Iris pigment epithelial cell (primary cell): Measurements from ENCODE around the gene GATA1.
"Not testable (repeated sequence)": the region's sequence is repeated elsewhere in the genome, so short reads cannot be mapped to it uniquely, and the experiment has no call there.

Experiments
- DNase-seq: peaks from one replicate; pipeline ENCODE4 v3.0.0-alpha.2; 2011; ENCODE audit warnings: low read depth

GATA1 gene

DNA sequence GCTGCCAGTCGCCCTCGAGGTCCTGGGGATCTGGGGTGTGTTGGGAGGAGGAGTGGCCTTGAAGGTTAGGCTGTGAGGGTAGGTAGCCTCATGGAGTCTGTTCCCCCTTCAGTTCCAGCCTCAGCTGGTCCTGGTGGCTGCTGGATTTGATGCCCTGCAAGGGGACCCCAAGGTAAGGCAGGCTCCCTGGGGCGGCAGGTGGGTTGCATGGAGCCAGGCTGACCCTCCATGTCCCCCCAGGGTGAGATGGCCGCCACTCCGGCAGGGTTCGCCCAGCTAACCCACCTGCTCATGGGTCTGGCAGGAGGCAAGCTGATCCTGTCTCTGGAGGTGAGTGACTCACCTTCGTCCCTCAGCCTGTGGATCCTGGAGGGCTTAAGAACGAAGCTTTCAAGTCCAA is 28.3 kb downstream of the GATA1 start:
- DNase-seq, result no peak

DNA sequence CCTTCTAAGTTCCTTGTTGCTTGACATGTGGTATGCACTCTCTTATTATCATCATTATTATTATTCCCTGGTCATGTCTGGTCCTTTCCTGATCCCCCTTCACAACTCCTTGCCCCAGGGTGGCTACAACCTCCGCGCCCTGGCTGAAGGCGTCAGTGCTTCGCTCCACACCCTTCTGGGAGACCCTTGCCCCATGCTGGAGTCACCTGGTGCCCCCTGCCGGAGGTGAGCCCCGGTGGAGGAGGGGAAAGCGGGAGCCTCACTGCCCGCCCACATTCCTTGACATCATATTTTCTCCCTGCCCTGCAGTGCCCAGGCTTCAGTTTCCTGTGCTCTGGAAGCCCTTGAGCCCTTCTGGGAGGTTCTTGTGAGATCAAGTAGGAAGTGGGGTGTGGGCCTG is 28.9 kb downstream of the GATA1 start:
- no peak for DNase-seq

DNA sequence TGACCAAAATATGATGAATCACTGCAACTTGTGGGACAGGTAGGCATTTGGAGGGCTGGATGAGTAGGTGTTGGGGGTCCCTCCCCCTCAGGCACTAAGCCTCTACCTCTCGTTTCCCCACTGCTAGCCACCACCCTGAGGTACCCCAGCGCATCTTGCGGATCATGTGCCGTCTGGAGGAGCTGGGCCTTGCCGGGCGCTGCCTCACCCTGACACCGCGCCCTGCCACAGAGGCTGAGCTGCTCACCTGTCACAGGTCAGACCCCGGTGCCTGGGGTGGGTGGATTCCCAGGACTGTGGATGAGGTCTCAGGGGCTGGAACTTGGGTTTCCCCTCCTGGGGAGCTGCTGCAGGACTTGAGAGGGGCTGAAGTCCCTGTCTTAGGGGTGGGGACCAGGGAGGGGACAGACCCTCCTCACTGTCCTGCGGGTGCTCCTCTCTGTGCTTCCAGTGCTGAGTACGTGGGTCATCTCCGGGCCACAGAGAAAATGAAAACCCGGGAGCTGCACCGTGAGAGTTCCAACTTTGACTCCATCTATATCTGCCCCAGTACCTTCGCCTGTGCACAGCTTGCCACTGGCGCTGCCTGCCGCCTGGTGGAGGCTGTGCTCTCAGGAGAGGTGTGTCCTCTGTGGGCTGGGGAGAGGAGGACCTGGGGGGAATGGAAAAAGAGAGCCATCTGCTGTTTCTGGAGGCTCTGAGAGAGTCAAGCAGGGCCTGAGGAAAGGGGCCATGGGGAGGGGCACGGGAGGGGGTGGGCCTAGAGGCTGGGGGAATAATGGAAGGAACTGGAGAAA is 29.8 kb downstream of the GATA1 start:
- no peak for DNase-seq

DNA sequence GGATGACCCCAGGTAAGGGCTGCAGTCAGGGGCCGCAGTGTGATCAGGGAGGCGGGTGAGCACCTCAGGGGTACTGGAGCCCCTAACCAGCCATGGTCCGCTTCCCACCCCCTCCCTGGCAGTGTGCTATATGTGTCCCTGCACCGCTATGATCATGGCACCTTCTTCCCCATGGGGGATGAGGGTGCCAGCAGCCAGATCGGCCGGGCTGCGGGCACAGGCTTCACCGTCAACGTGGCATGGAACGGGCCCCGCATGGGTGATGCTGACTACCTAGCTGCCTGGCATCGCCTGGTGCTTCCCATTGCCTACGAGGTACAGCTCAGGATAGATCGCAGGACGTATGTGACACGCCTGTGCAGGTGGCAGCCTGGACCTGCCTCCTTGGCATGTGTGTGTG is 31.7 kb downstream of the GATA1 start:
- DNase-seq, result no peak

DNA sequence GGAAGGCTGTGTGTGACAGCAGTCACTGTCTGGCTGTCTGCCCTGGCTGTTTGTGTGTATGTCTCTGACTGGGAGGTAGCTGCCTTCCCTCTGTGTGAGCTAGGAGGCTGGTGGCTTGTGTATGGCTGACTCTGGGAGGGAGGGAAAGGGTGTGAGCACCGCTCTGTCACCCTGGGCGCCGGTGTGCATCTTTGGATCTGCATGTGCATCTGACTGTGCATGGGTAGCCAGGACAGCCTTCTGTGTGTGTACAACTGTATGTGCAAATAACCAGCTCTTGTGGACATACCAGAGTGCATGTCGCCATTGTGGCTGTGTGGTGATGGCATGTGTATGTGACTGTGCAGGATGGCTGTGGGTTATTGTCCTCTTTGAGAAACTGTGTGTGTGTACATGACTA is 32.5 kb downstream of the GATA1 start:
- DNase-seq, result no peak

DNA sequence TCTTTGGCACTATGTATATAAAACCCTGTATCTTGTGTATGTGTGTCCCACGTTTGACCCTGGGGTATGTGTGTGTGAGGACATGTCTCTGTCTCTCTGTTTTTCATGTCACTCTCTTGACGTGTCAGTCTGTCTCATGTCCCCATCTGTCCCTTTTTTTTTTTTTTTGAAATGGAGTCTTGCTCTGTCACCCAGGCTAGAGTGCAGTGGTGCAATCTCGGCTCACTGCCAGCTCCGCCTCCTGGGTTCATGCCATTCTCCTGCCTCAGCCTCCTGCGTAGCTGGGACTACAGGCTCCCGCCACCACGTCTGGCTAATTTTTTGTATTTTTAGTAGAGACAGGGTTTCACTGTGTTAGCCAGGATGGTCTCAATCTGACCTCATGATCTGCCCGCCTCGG is 33.0 kb downstream of the GATA1 start:
- not testable (repeated sequence) for DNase-seq

DNA sequence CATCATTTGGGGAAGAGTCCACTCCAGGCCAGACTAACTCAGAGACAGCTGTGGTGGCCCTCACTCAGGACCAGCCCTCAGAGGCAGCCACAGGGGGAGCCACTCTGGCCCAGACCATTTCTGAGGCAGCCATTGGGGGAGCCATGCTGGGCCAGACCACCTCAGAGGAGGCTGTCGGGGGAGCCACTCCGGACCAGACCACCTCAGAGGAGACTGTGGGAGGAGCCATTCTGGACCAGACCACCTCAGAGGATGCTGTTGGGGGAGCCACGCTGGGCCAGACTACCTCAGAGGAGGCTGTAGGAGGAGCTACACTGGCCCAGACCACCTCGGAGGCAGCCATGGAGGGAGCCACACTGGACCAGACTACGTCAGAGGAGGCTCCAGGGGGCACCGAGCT is 36.7 kb downstream of the GATA1 start:
- DNase-seq, result no peak

DNA sequence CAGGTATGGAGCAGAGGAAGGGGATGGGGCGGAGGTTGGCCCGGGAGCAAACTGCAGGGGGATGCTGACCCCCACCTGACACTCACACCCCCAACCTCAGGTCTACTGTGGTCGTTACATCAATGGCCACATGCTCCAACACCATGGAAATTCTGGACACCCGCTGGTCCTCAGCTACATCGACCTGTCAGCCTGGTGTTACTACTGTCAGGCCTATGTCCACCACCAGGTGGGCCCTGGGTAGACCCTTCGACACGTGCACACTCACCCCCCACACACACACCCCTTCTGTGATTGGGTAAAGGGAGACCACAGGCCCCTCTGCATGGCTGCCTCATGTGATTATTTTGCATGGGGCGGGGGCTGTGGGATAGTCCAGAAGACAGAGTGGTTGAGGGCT is 37.7 kb downstream of the GATA1 start:
- no peak for DNase-seq

DNA sequence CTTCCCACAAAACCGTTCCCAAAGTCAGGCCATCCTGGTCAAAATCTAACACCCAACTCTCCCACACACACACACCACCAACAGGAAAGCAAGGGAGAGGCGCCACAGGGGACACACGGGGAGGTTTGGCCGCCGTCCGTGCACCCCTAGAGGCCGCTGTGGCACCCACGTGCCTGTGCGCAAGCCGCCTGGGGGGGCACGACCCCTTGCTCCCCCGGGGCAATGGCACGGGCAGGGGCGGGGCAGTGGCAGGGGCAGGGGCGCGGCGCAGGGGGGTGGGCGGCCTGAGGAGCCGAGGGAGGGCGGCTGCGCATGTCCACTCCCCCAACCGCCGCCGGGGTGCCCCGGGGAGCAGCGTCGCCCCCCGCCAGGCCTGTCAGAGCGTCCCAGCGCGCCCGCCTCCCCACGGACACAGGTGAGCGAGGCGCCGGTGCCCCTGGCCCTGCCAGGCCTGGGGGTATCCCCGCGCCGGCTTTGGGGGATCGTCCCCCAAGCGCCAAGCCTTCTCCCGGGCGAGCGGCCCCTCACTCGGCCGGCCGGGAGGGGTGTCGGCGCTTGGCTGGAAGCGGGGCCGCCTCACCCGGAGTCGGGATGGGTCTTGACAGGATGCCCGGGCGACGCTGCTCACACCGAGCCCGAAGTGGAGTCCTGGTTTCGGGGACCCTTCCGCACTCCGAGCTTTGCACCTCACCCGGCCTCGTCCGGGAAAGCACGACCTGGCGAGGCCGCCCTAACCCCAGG is 39.9 kb downstream of the GATA1 start, which contains the start of gene ERAS:
Gene ERAS, plus strand, starts transcription at position 379 of the 741 bp plus-strand sequence. CDS start 2,611 bp downstream, outside the sequence.
- no peak for DNase-seq

DNA sequence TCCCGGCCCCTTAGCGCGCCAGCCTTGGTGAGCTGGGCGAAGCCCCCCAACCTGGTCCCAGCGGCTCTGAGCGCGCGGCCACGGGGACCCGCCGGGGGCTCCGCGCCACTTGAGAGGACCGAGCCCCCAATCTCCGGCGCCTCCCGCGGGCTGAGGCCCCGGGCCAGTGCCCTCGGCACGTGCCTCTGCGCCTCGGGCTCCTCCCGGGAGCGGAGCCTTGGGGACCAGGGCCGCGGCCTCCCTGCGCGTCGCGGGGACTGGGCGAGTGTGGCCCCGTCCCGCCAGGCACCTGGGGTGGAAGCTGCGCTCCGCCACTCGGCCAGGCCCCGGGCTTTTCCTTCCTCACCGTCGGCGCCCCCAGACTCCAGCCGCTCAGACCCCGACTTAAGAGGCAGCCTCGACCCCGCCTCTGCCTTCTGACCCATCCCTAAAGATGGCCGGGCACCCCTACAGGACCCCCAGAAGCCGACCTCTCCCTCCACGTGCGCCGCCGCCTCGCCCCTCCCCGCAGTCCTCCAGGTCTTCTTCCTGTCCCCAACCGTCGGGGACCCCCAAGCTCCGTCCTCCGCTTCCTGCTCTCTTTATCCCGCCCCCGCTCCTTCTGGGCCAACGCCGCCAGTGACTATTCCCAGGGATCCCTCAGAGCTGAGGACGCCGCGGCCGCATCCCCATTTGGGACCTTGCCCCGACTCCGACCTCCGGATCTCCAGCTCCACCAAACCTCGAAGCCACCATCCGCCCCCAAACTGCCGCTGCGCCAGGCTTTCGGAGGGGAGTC is 40.7 kb downstream of the GATA1 start:
- no peak for DNase-seq

DNA sequence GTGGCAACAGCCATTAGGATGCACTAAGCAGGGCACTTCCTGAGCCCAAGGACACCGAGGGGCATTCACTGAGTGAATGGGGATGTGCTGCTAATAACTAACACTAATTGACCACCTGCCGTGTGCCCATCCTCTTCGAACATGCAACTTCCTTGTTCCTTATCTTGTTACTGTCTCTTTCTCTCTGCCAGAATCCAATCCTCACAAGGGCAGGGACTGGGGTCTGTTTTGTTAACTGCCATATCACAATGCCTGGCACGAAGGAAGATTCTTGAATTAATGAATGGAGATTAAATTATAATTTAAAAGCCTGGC is 41.2 kb downstream of the GATA1 start:
- DNase-seq, result no peak

DNA sequence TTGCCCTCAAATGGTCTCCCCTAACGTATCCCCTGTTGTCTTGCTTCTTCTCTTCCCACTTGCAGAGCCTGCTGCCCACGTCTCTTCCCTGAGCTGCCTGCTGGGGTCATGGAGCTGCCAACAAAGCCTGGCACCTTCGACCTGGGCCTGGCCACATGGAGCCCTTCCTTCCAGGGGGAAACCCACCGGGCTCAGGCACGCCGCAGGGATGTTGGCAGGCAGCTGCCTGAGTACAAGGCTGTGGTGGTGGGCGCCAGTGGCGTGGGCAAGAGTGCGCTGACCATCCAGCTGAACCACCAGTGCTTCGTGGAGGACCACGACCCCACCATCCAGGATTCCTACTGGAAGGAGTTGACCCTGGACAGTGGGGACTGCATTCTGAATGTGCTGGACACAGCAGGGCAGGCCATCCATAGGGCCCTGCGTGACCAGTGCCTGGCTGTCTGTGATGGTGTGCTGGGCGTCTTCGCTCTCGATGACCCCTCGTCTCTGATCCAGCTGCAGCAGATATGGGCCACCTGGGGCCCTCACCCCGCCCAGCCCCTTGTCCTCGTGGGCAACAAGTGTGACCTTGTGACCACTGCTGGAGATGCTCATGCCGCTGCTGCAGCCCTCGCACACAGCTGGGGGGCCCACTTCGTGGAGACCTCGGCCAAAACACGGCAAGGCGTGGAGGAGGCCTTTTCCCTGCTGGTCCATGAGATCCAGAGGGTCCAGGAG is 42.8 kb downstream of the GATA1 start:
- DNase-seq, result no peak

DNA sequence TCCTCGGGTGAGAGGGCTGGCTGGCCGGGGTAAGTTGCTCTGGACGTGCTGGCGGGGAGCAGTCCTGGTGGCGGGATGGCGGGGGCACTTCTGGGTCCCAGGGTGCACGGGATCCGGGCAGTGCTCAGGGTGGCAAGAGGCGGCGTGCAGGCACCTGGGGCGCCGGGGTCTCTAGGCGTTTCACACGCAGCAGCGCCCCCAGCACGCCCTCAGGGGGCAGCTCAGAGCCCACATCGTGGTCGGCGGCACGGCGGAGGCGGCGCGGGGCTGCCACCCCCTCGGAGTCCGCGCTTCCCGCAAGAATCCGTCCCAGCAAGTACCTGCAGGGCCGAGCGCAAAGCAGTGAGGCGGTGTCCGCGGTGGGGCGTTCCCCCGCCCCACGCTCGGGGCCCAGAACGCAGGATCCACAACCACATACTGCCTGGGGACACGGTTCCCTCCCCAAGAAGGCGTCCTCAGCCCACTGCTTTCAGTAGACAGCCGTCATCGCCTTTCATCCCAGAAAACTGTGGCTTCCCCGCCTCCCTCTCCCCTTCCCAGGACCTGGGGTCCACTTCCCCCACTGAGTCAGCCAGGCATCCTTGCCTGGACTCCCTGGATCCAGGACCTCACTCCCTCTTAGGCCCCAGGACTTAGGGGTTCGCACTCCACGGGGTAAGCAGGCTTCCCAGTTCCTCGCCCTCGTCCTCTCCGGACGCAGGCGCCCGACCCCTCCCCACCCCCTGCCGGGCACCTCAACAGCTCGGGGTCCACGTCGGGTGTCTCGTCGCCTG is 44.9 kb downstream of the GATA1 start:
- DNase-seq, result no peak

DNA sequence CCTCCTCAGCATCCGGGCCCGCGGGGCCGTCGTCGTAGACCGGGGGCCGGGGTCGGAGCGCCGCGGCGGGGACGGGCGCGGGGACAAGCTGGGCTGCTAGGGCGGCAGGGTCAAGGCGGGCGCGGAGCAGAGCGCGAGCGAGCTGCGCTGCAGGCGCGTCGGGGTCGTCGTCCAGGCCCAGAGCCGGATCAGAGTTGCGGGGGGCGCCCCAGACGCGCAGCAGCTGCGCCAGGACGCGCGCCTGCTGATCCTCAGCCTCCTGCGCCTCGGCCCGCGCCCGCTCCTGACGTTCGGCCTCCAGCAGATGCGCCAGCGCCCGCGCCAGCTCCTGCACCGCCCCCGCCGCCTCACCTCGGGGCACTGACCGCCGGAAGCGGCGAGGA is 45.5 kb downstream of the GATA1 start:
- no peak for DNase-seq

DNA sequence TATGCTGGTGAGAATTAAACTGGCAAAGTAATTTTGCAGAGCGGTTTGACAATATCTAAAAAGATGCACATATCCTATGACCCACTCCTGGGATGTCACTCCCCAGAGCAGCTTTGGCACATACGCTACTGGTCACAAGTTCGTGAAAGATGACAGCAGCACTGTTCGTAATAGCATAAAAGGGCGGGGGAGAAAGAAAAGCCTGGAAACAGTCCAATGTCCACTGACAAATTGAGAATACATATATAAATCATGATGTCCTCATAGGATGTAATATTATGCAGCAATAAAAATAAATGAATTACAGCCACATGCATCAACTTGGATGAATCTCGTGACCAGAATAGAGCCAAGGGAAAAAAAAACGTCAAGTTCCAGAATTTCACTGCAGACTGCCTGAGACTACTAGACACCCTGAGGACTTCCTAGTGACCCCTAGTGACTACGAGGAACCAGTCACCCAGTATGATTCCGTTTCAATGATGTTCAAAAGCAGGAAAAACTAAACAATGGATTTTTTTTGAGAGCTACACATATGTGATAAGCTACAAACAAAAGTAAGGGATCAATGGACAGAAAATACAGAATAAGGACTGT is 47.2 kb downstream of the GATA1 start:
- DNase-seq, result no peak

DNA sequence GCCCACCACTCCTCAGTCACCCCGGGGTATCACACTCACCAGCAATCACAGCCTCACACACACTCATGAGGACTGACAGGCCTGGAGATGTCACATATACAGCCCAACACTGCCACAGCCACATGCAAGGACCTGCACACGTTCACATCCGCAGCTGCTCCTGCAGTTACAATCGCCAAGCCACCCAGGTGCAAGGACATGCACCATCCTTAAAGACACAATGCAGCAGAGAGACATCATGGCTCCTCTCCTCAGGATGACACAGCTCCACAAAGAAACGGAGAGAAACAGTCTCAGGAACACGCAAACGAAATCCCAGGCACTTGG is 48.0 kb downstream of the GATA1 start:
- no peak for DNase-seq

DNA sequence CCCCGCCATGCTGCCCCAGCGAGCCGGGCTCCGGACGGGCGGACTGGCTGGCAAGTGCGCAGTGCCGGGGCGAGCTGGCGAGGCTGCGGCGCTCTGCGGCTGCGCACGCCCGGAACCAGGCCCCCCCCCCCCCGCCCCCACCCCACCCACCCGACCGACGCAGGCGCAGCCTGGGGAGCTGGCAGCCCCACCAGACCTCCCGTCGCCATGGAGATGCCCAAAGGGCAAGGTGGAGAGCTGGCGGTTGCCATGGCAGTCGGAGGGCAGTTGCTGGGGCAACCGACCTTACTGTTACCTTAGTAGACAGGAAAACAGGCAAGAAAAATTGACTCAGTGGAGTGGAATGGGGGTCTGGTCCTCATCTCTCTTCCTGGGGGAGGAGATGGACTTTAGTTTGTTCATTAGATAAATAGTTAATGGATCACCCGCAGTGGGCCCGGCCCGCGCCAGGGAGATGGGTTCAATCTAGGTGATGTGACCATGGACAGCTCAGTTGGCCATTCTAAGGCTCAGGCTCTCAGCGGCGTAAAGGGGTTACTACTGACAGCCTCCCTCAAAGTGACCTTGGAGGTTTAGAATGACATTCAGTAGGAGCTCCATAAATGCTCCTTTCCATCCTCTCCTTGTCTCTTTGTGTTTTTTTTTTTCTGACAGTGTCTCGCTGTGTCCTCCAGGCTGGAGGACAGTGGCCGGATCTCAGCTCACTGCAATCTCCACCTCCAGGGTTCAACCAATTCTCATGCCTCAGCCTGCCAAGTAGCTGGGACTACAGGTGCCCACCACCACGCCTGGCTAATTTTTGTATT is 49.3 kb downstream of the GATA1 start, which contains the start of gene PCSK1N:
Gene PCSK1N, minus strand, starts transcription at position 87 of the 806 bp plus-strand sequence. Its CDS starts 78 bp downstream, at position 9.
- DNase-seq, result no peak

DNA sequence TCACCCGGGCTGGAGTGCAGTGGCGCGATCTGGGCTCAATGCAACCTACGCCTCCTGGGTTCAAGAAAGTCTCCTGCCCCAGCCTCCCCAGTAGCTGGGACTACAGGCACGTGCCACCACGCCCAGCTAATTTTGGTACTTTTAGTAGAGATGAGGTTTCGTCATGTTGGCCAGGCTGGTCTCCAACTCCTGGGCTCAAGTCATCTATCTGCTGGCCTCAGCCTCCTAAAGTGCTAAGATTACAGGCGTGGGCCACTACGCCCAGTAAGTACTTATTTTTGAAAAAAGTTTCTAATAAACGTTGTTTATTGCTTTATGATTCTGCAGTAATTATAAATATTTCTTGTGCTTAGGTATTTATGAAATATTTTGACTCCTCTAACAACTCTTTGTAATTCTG is 53.3 kb downstream of the GATA1 start:
- no peak for DNase-seq
